HepG2 (cell line): ENCODE measurements around the gene SRPRB. TPM values are rescaled to one million over a fixed set of nuclear protein-coding genes. Genes with fewer than 3 reads are reported as not detected.

Experiments used
- ATAC-seq: fragments of 200-7000 bp; cut with Tn5 transposase; 3 replicates; pipeline ENCODE4 v1.9.1; 2020; ENCODE audit warnings: mild to moderate bottlenecking, moderate library complexity
- BruUV-seq: library from RNA; stranded (reverse); fragments of 400-500 nt; replicated peaks from 2 replicates; lab custom pipeline; 2021; lab: Mats Ljungman, UMichigan
- CTCF ChIA-PET: fragments of 300-600 bp; formaldehyde crosslinking; extraction: SDS; loops from one replicate; lab custom pipeline; 2021; ENCODE audit warnings: low total read pairs, inconsistent platforms, low intra/inter-chr PET ratio; lab: Yijun Ruan, JAX
- POLR2A ChIA-PET: fragments of 350-600 bp; sonication (Branson Sonifier 250); formaldehyde crosslinking; loops from one replicate; lab custom pipeline; 2020; ENCODE audit warnings: antibody characterized with exemption, inconsistent platforms; lab: Yijun Ruan, JAX
- DNase-seq: peaks from one replicate; pipeline ENCODE4 v3.0.0-alpha.2; 2015; ENCODE audit warnings: low spot score
- FAIRE-seq: peaks from 3 replicates; lab custom pipeline; 2011; peaks lifted over from hg19 to GRCh38; lab: Jason Lieb, UNC
- H2AFZ ChIP-seq: one replicate; pipeline ENCODE4 v1.6.1; 2011; ENCODE audit warnings: low read length, inconsistent platforms
- H3K27ac ChIP-seq: fragments of 300-600 bp; 3 replicates; pipeline ENCODE4 v1.8.0; 2011; ENCODE audit warnings: mixed run types, mild to moderate bottlenecking, mixed read lengths, low read length, inconsistent platforms; ENCODE audit not compliant: insufficient read depth; ENCODE audit errors: extremely low read length
- H3K27me3 ChIP-seq, 2 experiments: fragments of 200-600 bp in 1 of 2; 2 replicates in 1 of 2; 3 replicates in 1 of 2; pipeline versions ENCODE4 v1.6.0 to v1.8.0; 2011; ENCODE audit warnings: low read length in 2 of 2, mild to moderate bottlenecking in 2 of 2, moderate library complexity in 2 of 2, inconsistent platforms in 1 of 2; ENCODE audit not compliant: insufficient read depth in 2 of 2, control insufficient read depth in 1 of 2
- H3K36me3 ChIP-seq, 2 experiments: fragments of 200-600 bp in 1 of 2; replicated peaks in 1 of 2; 2 replicates in 1 of 2; 3 replicates in 1 of 2; pipeline versions ENCODE4 v1.5.1 to v1.8.0; 2011; ENCODE audit warnings: low read length in 2 of 2, inconsistent platforms in 1 of 2; ENCODE audit not compliant: insufficient read depth in 2 of 2, control insufficient read depth in 1 of 2
- H3K4me1 ChIP-seq: 2 replicates; pipeline ENCODE4 v1.5.1; 2012; ENCODE audit warnings: low read length, inconsistent platforms; ENCODE audit not compliant: insufficient read depth
- H3K4me2 ChIP-seq: 2 replicates; pipeline ENCODE4 v1.6.0; 2011; ENCODE audit warnings: low read depth, low read length, inconsistent platforms
- H3K4me3 ChIP-seq, 3 experiments: fragments of 200-600 bp in 1 of 3; sonication (generic), shearing (Covaris generic) in 1 of 3; replicated peaks in 1 of 3; 2 replicates each; pipeline ENCODE4 v1.5.1; 2011 to 2016; ENCODE audit warnings: low read length in 3 of 3, inconsistent platforms in 2 of 3, low read depth in 2 of 3, mild to moderate bottlenecking in 2 of 3, control low read depth in 1 of 3, mixed read lengths in 1 of 3; ENCODE audit not compliant: insufficient read depth in 1 of 3
- H3K79me2 ChIP-seq: one replicate; pipeline ENCODE4 v1.6.1; 2011; ENCODE audit warnings: low read length, inconsistent platforms; ENCODE audit not compliant: insufficient read depth
- H3K9ac ChIP-seq: 2 replicates; pipeline ENCODE4 v1.6.0; 2011; ENCODE audit warnings: mild to moderate bottlenecking, low read depth, low read length, inconsistent platforms; ENCODE audit not compliant: insufficient read depth
- H3K9me3 ChIP-seq: 2 replicates; pipeline ENCODE4 v1.5.1; 2012; ENCODE audit warnings: mild to moderate bottlenecking, low read length
- H4K20me1 ChIP-seq: 2 replicates; pipeline ENCODE4 v1.6.0; 2011; ENCODE audit warnings: inconsistent platforms, mild to moderate bottlenecking, low read length, moderate library complexity; ENCODE audit not compliant: insufficient read depth
- ARNTL ChIP-seq: sonication (generic); formaldehyde crosslinking; IDR thresholded peaks from 2 replicates; pipeline ENCODE4 v1.4.0; 2020; ENCODE audit warnings: mild to moderate bottlenecking, missing genetic modification reagents
- CBFB ChIP-seq: sonication (generic); formaldehyde crosslinking; IDR thresholded peaks from 2 replicates; pipeline ENCODE4 v1.4.0; 2020; ENCODE audit warnings: missing genetic modification reagents
- DR1 ChIP-seq: sonication (generic); formaldehyde crosslinking; IDR thresholded peaks from 2 replicates; pipeline ENCODE4 v1.8.0; 2021; ENCODE audit warnings: mild to moderate bottlenecking, missing genetic modification reagents, inconsistent platforms
- REL ChIP-seq: sonication (generic); formaldehyde crosslinking; conservative IDR thresholded peaks from 2 replicates; pipeline ENCODE4 v1.8.0; 2022; ENCODE audit warnings: mild to moderate bottlenecking, missing genetic modification reagents, moderate library complexity
- SALL1 ChIP-seq: sonication (generic); formaldehyde crosslinking; IDR thresholded peaks from 2 replicates; pipeline ENCODE4 v1.8.0; 2022; ENCODE audit warnings: mild to moderate bottlenecking, missing genetic modification reagents
- SCMH1 ChIP-seq: sonication (generic); formaldehyde crosslinking; IDR thresholded peaks from 2 replicates; pipeline ENCODE4 v1.9.0; 2021; ENCODE audit warnings: missing genetic modification reagents, mild to moderate bottlenecking, borderline replicate concordance
- STAT6 ChIP-seq: sonication (generic); formaldehyde crosslinking; IDR thresholded peaks from 2 replicates; pipeline ENCODE4 v1.4.0; 2020; ENCODE audit warnings: missing genetic modification reagents, mild to moderate bottlenecking, borderline replicate concordance
- ZBTB43 ChIP-seq: sonication (generic); formaldehyde crosslinking; conservative IDR thresholded peaks from 2 replicates; pipeline ENCODE4 v1.4.0; 2020; ENCODE audit warnings: missing genetic modification reagents
- ZNF18 ChIP-seq: sonication (generic); formaldehyde crosslinking; IDR thresholded peaks from 2 replicates; pipeline ENCODE4 v1.8.0; 2022; ENCODE audit warnings: mild to moderate bottlenecking, missing genetic modification reagents; ENCODE audit not compliant: insufficient replicate concordance
- ZNF224 ChIP-seq: sonication (generic); formaldehyde crosslinking; IDR thresholded peaks from 2 replicates; pipeline ENCODE4 v1.5.0; 2020; ENCODE audit warnings: mild to moderate bottlenecking, missing genetic modification reagents
- ZNF33B ChIP-seq: sonication (generic); formaldehyde crosslinking; IDR thresholded peaks from 2 replicates; pipeline ENCODE4 v1.5.1; 2020; ENCODE audit warnings: mild to moderate bottlenecking, missing genetic modification reagents
- ZNF343 ChIP-seq: sonication (generic); formaldehyde crosslinking; IDR thresholded peaks from 2 replicates; pipeline ENCODE4 v1.4.0; 2020; ENCODE audit warnings: mild to moderate bottlenecking, missing genetic modification reagents
- ZNF572 ChIP-seq: sonication (generic); formaldehyde crosslinking; IDR thresholded peaks from 2 replicates; pipeline ENCODE4 v1.5.1; 2020; ENCODE audit warnings: mild to moderate bottlenecking, missing genetic modification reagents
- WGBS: methylation state at CpG from one replicate; pipeline ENCODE4 v1.1.6; 2017; ENCODE audit warnings: low lambda C conversion rate; 5-methylcytosine and 5-hydroxymethylcytosine counted together
- in situ Hi-C: cut with HindIII; loops from 2 replicates; pipeline ENCODE4 v1.10.0; 2017; ENCODE audit warnings: low pct_unique_long_range_greater_than_20kb; ENCODE audit not compliant: extremely low pct_ligation_motif_present
- intact Hi-C: fragments of 100-400 bp; cut with micrococcal nuclease; formaldehyde crosslinking; loops from one replicate; pipeline ENCODE4 v1.10.0; 2022; ENCODE audit not compliant: unreplicated experiment
- polyA plus RNA-seq, 8 experiments: library from polyadenylated mRNA; depleted of rRNA in 3 of 8; stranded (reverse) in 7 of 8; unstranded in 1 of 8; fragments of >200 nt; fragmentation: Illumina TruSeq in 4 of 8; extraction: Trizol in 4 of 8; gene quantifications; 2 replicates each; pipeline versions ENCODE4 v1.2.1 to v1.2.3, GENCODE V29; 2011 to 2016; ENCODE audit warnings: low read depth in 4 of 8, missing spikeins in 1 of 8, mixed read lengths in 1 of 8; ENCODE audit not compliant: insufficient read depth in 1 of 8
- total RNA-seq, 5 experiments: library from RNA; depleted of rRNA; stranded (reverse); fragments of >200 nt; fragmentation: Illumina TruSeq; extraction: Trizol; gene quantifications; 2 replicates each; pipeline ENCODE4 v1.2.3, GENCODE V29; 2016; ENCODE audit warnings: low read depth in 1 of 5

SRPRB gene
- total and polyA plus RNA-seq, 2 of the 13 experiments (the other 11 are each of a cell fraction or from before 2014, with no cell fraction given), result 41.0 to 111 TPM

GRCh38 chr3:133866141-133866540 lies 60.5 kb downstream of the SRPRB start:
- intact Hi-C loops, result no loop called here
- CTCF ChIA-PET, result no interaction called here
- no peak for ATAC-seq
- TF ChIP-seq CBFB (no peak), ARNTL (CRISPR knock-in tag) (no peak), SCMH1 (CRISPR knock-in tag) (no peak), ZNF343 (no peak), REL (CRISPR knock-in tag) (no peak), ZNF572 (CRISPR knock-in tag) (no peak), ZNF33B (CRISPR knock-in tag) (no peak), ZNF18 (CRISPR knock-in tag) (no peak), ZNF224 (no peak), DR1 (CRISPR knock-in tag) (no peak), SALL1 (no peak), STAT6 (CRISPR knock-in tag) (no peak), ZBTB43 (no peak)
- in situ Hi-C loops, result no loop called here
- no peak overlapping the region for H2AFZ ChIP-seq
- no peak for FAIRE-seq
- H3K27me3 ChIP-seq, result peaks cover 4 to 54% of the 10 kb centered on the region in 2 experiments; a peak in 4 of 5 replicates
- no peaks in the 10 kb centered on the region for H3K9me3 ChIP-seq
- H3K79me2 ChIP-seq, result no peaks in the 10 kb centered on the region
- BruUV-seq, result no TSS peak
- no peak overlapping the region for H3K4me2 ChIP-seq
- H3K36me3 ChIP-seq, result no peaks in the 10 kb centered on the region
- POLR2A ChIA-PET, result no interaction called here
- no peaks in the 10 kb centered on the region for H3K4me1 ChIP-seq
- WGBS, result 0% methylated on average over 3 of the region's 3 CpGs
- no peaks in the 10 kb centered on the region for H4K20me1 ChIP-seq
- no peak overlapping the region for H3K9ac ChIP-seq
- H3K27ac ChIP-seq, result no peak overlapping the region
- no peak for DNase-seq
- no peak overlapping the region for H3K4me3 ChIP-seq
